A673 (cell line): ENCODE results near the gene MRPL40. TPM values are rescaled to one million over a fixed set of nuclear protein-coding genes. Genes with fewer than 3 reads are reported as not detected.

Experiments used
- BruUV-seq: library from RNA; stranded (reverse); fragments of 400-500 nt; replicated peaks from 2 replicates; lab custom pipeline; 2021; lab: Mats Ljungman, UMichigan
- CTCF ChIA-PET: fragments of 300-600 bp; sonication (Branson Sonifier 250); formaldehyde crosslinking; loops from one replicate; lab custom pipeline; 2022; ENCODE audit warnings: antibody characterized with exemption; lab: Charles Lee
- POLR2A ChIA-PET: fragments of 300-600 bp; sonication (Branson Sonifier 250); formaldehyde crosslinking; loops from one replicate; lab custom pipeline; 2022; ENCODE audit warnings: antibody characterized with exemption; ENCODE audit not compliant: low non-redundant PET; lab: Charles Lee
- DNase-seq: peaks from one replicate; pipeline ENCODE4 v3.0.0-alpha.2; 2015; ENCODE audit warnings: low spot score
- H3K27ac ChIP-seq: fragments of 200-600 bp; sonication (generic); 2 replicates; pipeline ENCODE4 v1.5.1; 2016; ENCODE audit warnings: mixed run types, low read depth, mild to moderate bottlenecking, mixed read lengths, antibody characterized with exemption, low read length; ENCODE audit not compliant: poor library complexity, severe bottlenecking
- H3K27me3 ChIP-seq: fragments of 200-600 bp; sonication (generic); replicated peaks from 2 replicates; pipeline ENCODE4 v1.6.1; 2017; ENCODE audit warnings: mixed run types, low read depth, mild to moderate bottlenecking, mixed read lengths, antibody characterized with exemption, low read length; ENCODE audit not compliant: insufficient read depth, poor library complexity
- H3K36me3 ChIP-seq: fragments of 200-600 bp; sonication (generic); 2 replicates; pipeline ENCODE4 v1.6.1; 2016; ENCODE audit warnings: mixed run types, mild to moderate bottlenecking, mixed read lengths, antibody characterized with exemption, low read length; ENCODE audit not compliant: insufficient read depth, poor library complexity, severe bottlenecking
- H3K4me1 ChIP-seq: fragments of 200-600 bp; sonication (generic); 2 replicates; pipeline ENCODE4 v1.6.1; 2017; ENCODE audit warnings: mixed run types, mild to moderate bottlenecking, mixed read lengths, antibody characterized with exemption, low read length; ENCODE audit not compliant: insufficient read depth, poor library complexity, severe bottlenecking
- H3K4me3 ChIP-seq: fragments of 200-600 bp; sonication (generic); 2 replicates; pipeline ENCODE4 v1.5.1; 2016; ENCODE audit warnings: low read depth, mixed run types, mild to moderate bottlenecking, mixed read lengths, low read length; ENCODE audit not compliant: poor library complexity, severe bottlenecking
- H3K9me3 ChIP-seq: fragments of 200-600 bp; sonication (generic); 2 replicates; pipeline ENCODE4 v1.6.1; 2016; ENCODE audit warnings: mixed run types, low read depth, mild to moderate bottlenecking, mixed read lengths, antibody characterized with exemption, low read length; ENCODE audit not compliant: poor library complexity, severe bottlenecking
- EZH2 ChIP-seq: fragments of 200-600 bp; sonication (generic); IDR thresholded peaks from 2 replicates; pipeline ENCODE4 v1.6.1; 2017; ENCODE audit warnings: borderline replicate concordance, low read depth, mild to moderate bottlenecking, mixed read lengths, antibody characterized with exemption, low read length; ENCODE audit not compliant: poor library complexity, severe bottlenecking
- intact Hi-C: fragments of 100-400 bp; cut with micrococcal nuclease; formaldehyde crosslinking; loops from one replicate; pipeline ENCODE4 v1.10.0; 2022; ENCODE audit not compliant: unreplicated experiment
- total RNA-seq: library from RNA; stranded (reverse); gene quantifications from 2 replicates; pipeline ENCODE4 v1.2.3, GENCODE V29; 2021
- TF ChIP-seq, protein P1 (sequence below): fragments of 300-800, 200-600 bp; sonication (generic); conservative IDR thresholded peaks from 2 replicates; pipeline ENCODE4 v1.5.1; 2017; ENCODE audit warnings: low read depth, mild to moderate bottlenecking, antibody characterized with exemption, low read length, moderate library complexity, mixed read lengths

Gene MRPL40
- total RNA-seq, 1 experiment from 2014 or later, result 21.9 TPM

DNA sequence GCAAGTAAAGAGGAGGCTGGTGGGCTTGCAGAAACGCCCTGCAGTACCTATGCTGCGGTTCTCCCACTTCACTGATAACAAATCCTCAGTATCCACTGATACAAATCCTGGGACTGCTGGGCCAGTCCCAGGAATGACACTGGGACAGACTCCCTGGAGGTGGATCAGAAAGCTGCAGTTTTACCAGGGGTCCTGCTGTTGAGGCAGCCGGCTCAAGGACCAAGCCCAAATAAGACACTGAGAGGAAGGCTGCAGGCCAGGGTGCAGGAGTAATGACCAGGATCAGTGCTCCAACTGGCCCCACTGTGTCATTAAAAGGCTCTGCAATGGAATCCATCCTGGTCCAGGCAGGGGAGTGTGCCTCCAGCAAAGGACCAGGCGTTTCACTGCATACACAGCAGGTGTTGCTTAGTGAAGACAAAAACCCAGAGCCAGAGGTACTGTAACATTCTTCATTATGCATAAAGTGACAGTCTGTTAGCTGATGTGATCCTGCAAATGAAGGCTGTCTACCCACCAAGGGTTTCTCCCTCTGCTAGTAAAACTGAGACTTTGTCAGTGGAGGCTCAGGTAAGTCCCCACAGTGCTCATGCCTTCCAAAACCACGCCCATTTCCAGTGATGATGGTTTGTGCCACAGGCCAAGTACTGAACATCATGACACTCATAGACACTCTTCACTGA lies 16.5 kb downstream of the MRPL40 start:
- no TSS peak for BruUV-seq
- Histone ChIP-seq H3K9me3 (no peaks in the 10 kb centered on the region), H3K4me3 (peak overlapping the region; percentile 96), H3K4me1 (peaks cover 6% of the 10 kb centered on the region), H3K36me3 (peaks cover 30% of the 10 kb centered on the region), H3K27ac (peak overlapping the region; percentile 92), H3K27me3 (no peaks in the 10 kb centered on the region)
- TF ChIP-seq EZH2, result no peak
- TF ChIP-seq, protein P1, sequence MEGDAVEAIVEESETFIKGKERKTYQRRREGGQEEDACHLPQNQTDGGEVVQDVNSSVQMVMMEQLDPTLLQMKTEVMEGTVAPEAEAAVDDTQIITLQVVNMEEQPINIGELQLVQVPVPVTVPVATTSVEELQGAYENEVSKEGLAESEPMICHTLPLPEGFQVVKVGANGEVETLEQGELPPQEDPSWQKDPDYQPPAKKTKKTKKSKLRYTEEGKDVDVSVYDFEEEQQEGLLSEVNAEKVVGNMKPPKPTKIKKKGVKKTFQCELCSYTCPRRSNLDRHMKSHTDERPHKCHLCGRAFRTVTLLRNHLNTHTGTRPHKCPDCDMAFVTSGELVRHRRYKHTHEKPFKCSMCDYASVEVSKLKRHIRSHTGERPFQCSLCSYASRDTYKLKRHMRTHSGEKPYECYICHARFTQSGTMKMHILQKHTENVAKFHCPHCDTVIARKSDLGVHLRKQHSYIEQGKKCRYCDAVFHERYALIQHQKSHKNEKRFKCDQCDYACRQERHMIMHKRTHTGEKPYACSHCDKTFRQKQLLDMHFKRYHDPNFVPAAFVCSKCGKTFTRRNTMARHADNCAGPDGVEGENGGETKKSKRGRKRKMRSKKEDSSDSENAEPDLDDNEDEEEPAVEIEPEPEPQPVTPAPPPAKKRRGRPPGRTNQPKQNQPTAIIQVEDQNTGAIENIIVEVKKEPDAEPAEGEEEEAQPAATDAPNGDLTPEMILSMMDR, result no peak
- no peak for DNase-seq
- POLR2A ChIA-PET, result no interaction called here
- intact Hi-C loops, result no loop called here
- CTCF ChIA-PET, result no interaction called here

DNA sequence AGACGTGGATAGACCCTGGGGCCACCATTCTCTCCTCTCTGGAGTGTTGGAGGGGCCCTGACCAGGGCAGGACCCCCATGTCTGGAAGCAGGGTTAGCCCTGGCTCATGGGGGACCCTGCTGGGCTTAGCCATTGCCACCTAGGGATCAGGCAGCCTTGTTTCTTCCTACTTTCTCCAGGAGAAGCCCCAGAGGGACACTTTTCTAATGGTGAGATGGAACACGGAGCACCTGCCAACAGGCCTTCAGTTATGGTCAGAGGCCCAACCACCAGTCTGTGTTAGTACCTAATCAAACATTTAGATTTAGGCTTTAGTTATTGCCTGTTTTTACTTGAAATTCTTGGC lies 17.1 kb downstream of the MRPL40 start:
- Histone ChIP-seq H3K4me1 (peaks cover 6% of the 10 kb centered on the region), H3K9me3 (no peaks in the 10 kb centered on the region), H3K27me3 (no peaks in the 10 kb centered on the region), H3K4me3 (no peak overlapping the region), H3K27ac (no peak overlapping the region), H3K36me3 (peaks cover 30% of the 10 kb centered on the region)
- DNase-seq, result no peak
- ChIA-PET CTCF (no interaction called here), POLR2A (no interaction called here)
- intact Hi-C loops, result no loop called here
- TF ChIP-seq, protein P1, result no peak
- no peak for TF ChIP-seq EZH2
- no TSS peak for BruUV-seq

DNA sequence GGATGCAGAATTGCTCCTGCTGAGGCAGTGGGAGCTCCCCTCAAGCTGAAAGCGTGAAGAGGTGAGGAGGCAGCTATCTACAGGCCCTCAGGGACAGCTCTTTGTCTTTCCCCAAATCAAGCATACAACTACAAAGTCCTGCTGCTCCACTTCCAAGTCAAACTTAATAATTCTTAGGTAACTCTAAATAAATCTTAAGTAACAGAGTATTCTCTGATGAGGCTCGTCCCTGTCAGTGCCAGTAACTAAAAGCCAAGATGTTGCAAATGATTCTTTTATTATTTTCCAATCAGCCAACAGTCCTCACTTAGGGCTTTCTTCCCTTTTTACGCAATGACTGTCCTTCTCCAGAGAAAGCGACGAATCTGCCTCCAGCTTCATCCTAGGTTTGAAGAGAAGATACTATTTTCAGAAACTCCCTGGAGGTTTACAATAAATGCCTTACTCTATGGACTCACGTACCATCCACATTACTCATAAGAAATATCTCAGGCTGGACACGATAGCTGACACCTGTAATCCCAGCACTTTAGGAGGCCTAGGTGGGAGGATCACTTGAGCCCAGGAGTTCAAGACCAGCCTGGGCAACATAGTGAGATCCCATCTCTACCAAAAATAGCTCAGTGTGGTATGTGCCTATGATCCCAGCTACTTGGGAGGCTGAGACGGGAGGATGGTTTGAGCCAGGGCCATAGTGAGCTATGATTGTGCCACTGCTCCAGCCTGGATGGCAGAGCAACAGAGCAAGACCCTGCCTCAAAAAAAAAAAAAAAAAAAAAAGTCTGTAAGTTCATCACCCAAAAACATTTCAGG lies 18.2 kb downstream of the MRPL40 start:
- intact Hi-C loops, result no loop called here
- no peak overlapping the region for H3K4me3 ChIP-seq
- no peaks in the 10 kb centered on the region for H3K9me3 ChIP-seq
- ChIA-PET CTCF (no interaction called here), POLR2A (interaction anchor here (0.6 to 0.7 kb wide), 2 partner anchors 25 to 492 kb away, joined by 3 to 9 read pairs; no protein-coding TSS in a partner anchor)
- peaks cover 6% of the 10 kb centered on the region for H3K4me1 ChIP-seq
- H3K27ac ChIP-seq, result no peak overlapping the region
- peaks cover 39% of the 10 kb centered on the region for H3K36me3 ChIP-seq
- no peaks in the 10 kb centered on the region for H3K27me3 ChIP-seq
- no TSS peak for BruUV-seq
- TF ChIP-seq EZH2, result no peak
- TF ChIP-seq, protein P1, result no peak
- no peak for DNase-seq
